ENCODE measurements around the gene PAX5.
A peak's percentile ranks its signal among the peaks of the same experiment; 100 is the strongest.

The PAX5 gene

GRCh38 chr9:37034938-37035647 lies 1.0 kb upstream of the PAX5 start:
- no peak overlapping the region for H3K4me3 ChIP-seq (IDR thresholded peaks at IDR 0.05; ENCODE audit: insufficient read depth, low read depth, low read length)
- H3K27me3 ChIP-seq (ENCODE audit: insufficient read depth, low read depth) = peaks cover 55% of the 10 kb centered on the region
- no peak overlapping the region for H3K9ac ChIP-seq
- peak overlapping the region; percentile 33; the same call in 1 of the 2 replicates for H3K4me2 ChIP-seq
- H3K27ac ChIP-seq = no peak overlapping the region
- H2AFZ ChIP-seq (ENCODE audit: low read depth) = peak overlapping the region; percentile 57; the same call in 1 of the 2 replicates
- no peaks in the 10 kb centered on the region for H3K79me2 ChIP-seq (ENCODE audit: insufficient read depth, low read depth)
- TF ChIP-seq, protein P1, sequence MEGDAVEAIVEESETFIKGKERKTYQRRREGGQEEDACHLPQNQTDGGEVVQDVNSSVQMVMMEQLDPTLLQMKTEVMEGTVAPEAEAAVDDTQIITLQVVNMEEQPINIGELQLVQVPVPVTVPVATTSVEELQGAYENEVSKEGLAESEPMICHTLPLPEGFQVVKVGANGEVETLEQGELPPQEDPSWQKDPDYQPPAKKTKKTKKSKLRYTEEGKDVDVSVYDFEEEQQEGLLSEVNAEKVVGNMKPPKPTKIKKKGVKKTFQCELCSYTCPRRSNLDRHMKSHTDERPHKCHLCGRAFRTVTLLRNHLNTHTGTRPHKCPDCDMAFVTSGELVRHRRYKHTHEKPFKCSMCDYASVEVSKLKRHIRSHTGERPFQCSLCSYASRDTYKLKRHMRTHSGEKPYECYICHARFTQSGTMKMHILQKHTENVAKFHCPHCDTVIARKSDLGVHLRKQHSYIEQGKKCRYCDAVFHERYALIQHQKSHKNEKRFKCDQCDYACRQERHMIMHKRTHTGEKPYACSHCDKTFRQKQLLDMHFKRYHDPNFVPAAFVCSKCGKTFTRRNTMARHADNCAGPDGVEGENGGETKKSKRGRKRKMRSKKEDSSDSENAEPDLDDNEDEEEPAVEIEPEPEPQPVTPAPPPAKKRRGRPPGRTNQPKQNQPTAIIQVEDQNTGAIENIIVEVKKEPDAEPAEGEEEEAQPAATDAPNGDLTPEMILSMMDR (conservative IDR thresholded peaks at IDR 0.05; ENCODE audit: low read depth, low read length) = peak; percentile 58
- H3K36me3 ChIP-seq (ENCODE audit: insufficient read depth) = no peaks in the 10 kb centered on the region
- no peaks in the 10 kb centered on the region for H4K20me1 ChIP-seq (ENCODE audit: insufficient read depth)
- H3K4me1 ChIP-seq (ENCODE audit: low read depth, poor library complexity, severe bottlenecking) = peaks cover 5% of the 10 kb centered on the region

- peak overlapping the region; percentile 57 for H2AFZ ChIP-seq (ENCODE audit: low read depth)
- no peaks in the 10 kb centered on the region for H4K20me1 ChIP-seq (ENCODE audit: insufficient read depth)
- peaks cover 61% of the 10 kb centered on the region for H3K27me3 ChIP-seq (ENCODE audit: insufficient read depth, low read depth)
- H3K4me3 ChIP-seq (IDR thresholded peaks at IDR 0.05; ENCODE audit: insufficient read depth, low read depth, low read length) = no peak overlapping the region
- H3K4me1 ChIP-seq (ENCODE audit: low read depth, poor library complexity, severe bottlenecking) = peaks cover 5% of the 10 kb centered on the region
- H3K79me2 ChIP-seq (ENCODE audit: insufficient read depth, low read depth) = no peaks in the 10 kb centered on the region
- H3K4me2 ChIP-seq = peak overlapping the region; percentile 33; the same call in 1 of the 2 replicates
- H3K36me3 ChIP-seq (ENCODE audit: insufficient read depth) = no peaks in the 10 kb centered on the region
- TF ChIP-seq, protein P1 (conservative IDR thresholded peaks at IDR 0.05; ENCODE audit: low read depth, low read length) = no peak
- no peak overlapping the region for H3K9ac ChIP-seq
- H3K27ac ChIP-seq = no peak overlapping the region
These were observed 353 bp upstream of the PAX5 start for GRCh38 chr9:37034305-37034937.

DNA sequence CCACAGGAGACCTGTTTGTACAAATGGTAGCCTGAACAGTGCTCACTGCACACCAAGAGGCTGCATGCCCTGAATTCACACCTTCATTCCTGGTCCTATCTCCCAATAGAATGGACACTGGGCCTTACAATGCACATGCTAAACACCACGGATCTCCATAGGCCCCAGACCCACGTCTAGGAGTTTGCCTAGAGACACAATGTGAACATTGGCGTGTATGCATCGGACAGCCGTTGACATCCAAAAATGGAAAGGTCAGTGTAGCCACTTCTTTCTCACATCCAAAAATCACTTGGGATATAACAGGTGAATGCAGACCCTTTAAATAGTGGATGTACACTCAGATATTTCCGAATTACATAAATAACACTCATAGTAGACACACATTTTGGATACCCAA lies 927 bp downstream of the PAX5 start:
- Histone ChIP-seq H3K27ac (no peak overlapping the region), H3K27me3 (ENCODE audit: insufficient read depth, low read depth) (peaks cover 74% of the 10 kb centered on the region), H4K20me1 (ENCODE audit: insufficient read depth) (no peaks in the 10 kb centered on the region), H2AFZ (ENCODE audit: low read depth) (no peak overlapping the region), H3K36me3 (ENCODE audit: insufficient read depth) (no peaks in the 10 kb centered on the region), H3K4me1 (ENCODE audit: low read depth, poor library complexity, severe bottlenecking) (peaks cover 5% of the 10 kb centered on the region), H3K4me2 (no peak overlapping the region), H3K4me3 (IDR thresholded peaks at IDR 0.05; ENCODE audit: insufficient read depth, low read depth, low read length) (no peak overlapping the region), H3K79me2 (ENCODE audit: insufficient read depth, low read depth) (no peaks in the 10 kb centered on the region), H3K9ac (no peak overlapping the region)
- TF ChIP-seq, protein P1 (conservative IDR thresholded peaks at IDR 0.05; ENCODE audit: low read depth, low read length) = no peak

GRCh38 chr9:37032713-37033112 lies 1.4 kb downstream of the PAX5 start:
- H3K4me3 ChIP-seq (IDR thresholded peaks at IDR 0.05; ENCODE audit: insufficient read depth, low read depth, low read length) = no peak overlapping the region

More at GRCh38 chr9:37032713-37033112, 1.4 kb downstream of the PAX5 start:
- H3K9ac ChIP-seq = no peak overlapping the region
- H4K20me1 ChIP-seq (ENCODE audit: insufficient read depth) = no peaks in the 10 kb centered on the region
- TF ChIP-seq, protein P1 (conservative IDR thresholded peaks at IDR 0.05; ENCODE audit: low read depth, low read length) = no peak
- no peaks in the 10 kb centered on the region for H3K36me3 ChIP-seq (ENCODE audit: insufficient read depth)
- peaks cover 5% of the 10 kb centered on the region for H3K4me1 ChIP-seq (ENCODE audit: low read depth, poor library complexity, severe bottlenecking)
- H2AFZ ChIP-seq (ENCODE audit: low read depth) = no peak overlapping the region
- H3K27me3 ChIP-seq (ENCODE audit: insufficient read depth, low read depth) = peaks cover 74% of the 10 kb centered on the region
- H3K4me2 ChIP-seq = no peak overlapping the region
- no peak overlapping the region for H3K27ac ChIP-seq
- no peaks in the 10 kb centered on the region for H3K79me2 ChIP-seq (ENCODE audit: insufficient read depth, low read depth)

All from KMS-11 (cell line).